GM23338 (cell line): ENCODE data around the gene COMMD10. TPM values are rescaled to one million over a fixed set of nuclear protein-coding genes. Genes with fewer than 3 reads are reported as not detected.

Source experiments
- ATAC-seq: fragments of 200-7000 bp; cut with Tn5 transposase; 3 replicates; pipeline ENCODE4 v1.9.1; 2020
- DNase-seq: peaks from one replicate; pipeline ENCODE4 v3.0.0-alpha.2; 2015; ENCODE audit warnings: low spot score
- H2AFZ ChIP-seq: fragments of 200-600 bp; sonication (generic); 2 replicates; pipeline ENCODE4 v1.8.0; 2016; ENCODE audit warnings: antibody characterized with exemption, mild to moderate bottlenecking, moderate library complexity
- H3F3A ChIP-seq: fragments of 200-600 bp; sonication (generic); replicated peaks from 2 replicates; pipeline ENCODE4 v1.8.0; 2017; ENCODE audit warnings: antibody characterized with exemption, mixed run types, low read depth
- H3K27ac ChIP-seq: fragments of 200-600 bp; sonication (generic); 2 replicates; pipeline ENCODE4 v1.6.1; 2016; ENCODE audit warnings: low read depth
- H3K27me3 ChIP-seq: fragments of 200-600 bp; sonication (generic); 2 replicates; pipeline ENCODE4 v1.8.0; 2016; ENCODE audit warnings: mild to moderate bottlenecking, mixed run types, moderate library complexity; ENCODE audit not compliant: insufficient read depth
- H3K36me3 ChIP-seq: fragments of 200-600 bp; sonication (generic); 2 replicates; pipeline ENCODE4 v1.8.0; 2016; ENCODE audit warnings: mild to moderate bottlenecking; ENCODE audit not compliant: insufficient read depth
- H3K4me1 ChIP-seq: fragments of 200-600 bp; sonication (generic); 2 replicates; pipeline ENCODE4 v1.8.0; 2016; ENCODE audit warnings: mild to moderate bottlenecking, moderate library complexity; ENCODE audit not compliant: insufficient read depth
- H3K4me2 ChIP-seq: fragments of 200-600 bp; sonication (generic); 2 replicates; pipeline ENCODE4 v1.7.1; 2017; ENCODE audit warnings: mixed run types
- H3K4me3 ChIP-seq: fragments of 200-600 bp; sonication (generic); 2 replicates; pipeline ENCODE4 v1.6.1; 2016; ENCODE audit warnings: mixed run types
- H3K79me2 ChIP-seq: fragments of 200-600 bp; sonication (generic); replicated peaks from 2 replicates; pipeline ENCODE4 v1.8.0; 2017; ENCODE audit warnings: mild to moderate bottlenecking; ENCODE audit not compliant: insufficient read depth
- H3K9me2 ChIP-seq: fragments of 200-600 bp; sonication (generic); 2 replicates; pipeline ENCODE4 v1.8.0; 2017; ENCODE audit not compliant: insufficient read depth
- H4K20me1 ChIP-seq: fragments of 200-600 bp; sonication (generic); replicated peaks from 2 replicates; pipeline ENCODE4 v1.8.0; 2017; ENCODE audit warnings: mild to moderate bottlenecking; ENCODE audit not compliant: insufficient read depth
- H3K27ac Mint-ChIP-seq: 2 replicates; pipeline ENCODE4 v1.8.0; 2020; ENCODE audit warnings: inconsistent platforms, mild to moderate bottlenecking, moderate library complexity, mixed read lengths
- H3K27me3 Mint-ChIP-seq: 3 replicates; pipeline ENCODE4 v1.8.0; 2022; ENCODE audit warnings: low read depth, mild to moderate bottlenecking, moderate library complexity, mixed read lengths, inconsistent platforms; ENCODE audit not compliant: insufficient read depth, poor library complexity
- H3K36me3 Mint-ChIP-seq: 3 replicates; pipeline ENCODE4 v1.8.0; 2021; ENCODE audit warnings: low read depth, mild to moderate bottlenecking, inconsistent platforms, moderate library complexity, mixed read lengths
- H3K4me1 Mint-ChIP-seq: 3 replicates; pipeline ENCODE4 v1.8.0; 2020; ENCODE audit warnings: mild to moderate bottlenecking, inconsistent platforms, mixed read lengths
- H3K4me3 Mint-ChIP-seq: 3 replicates; pipeline ENCODE4 v1.8.0; 2021; ENCODE audit warnings: moderate library complexity, mild to moderate bottlenecking, inconsistent platforms, mixed read lengths
- H3K9me3 Mint-ChIP-seq: 3 replicates; pipeline ENCODE4 v1.8.0; 2020; ENCODE audit warnings: moderate library complexity, mild to moderate bottlenecking, inconsistent platforms, mixed read lengths
- CREB1 ChIP-seq: fragments of 250-450 bp; sonication (Bioruptor Pico); IDR thresholded peaks from 2 replicates; pipeline ENCODE4 v1.5.0; 2020; ENCODE audit warnings: low read depth, mild to moderate bottlenecking, moderate library complexity
- ETS1 ChIP-seq: IDR thresholded peaks from 2 replicates; pipeline ENCODE4 v1.6.1; 2016; ENCODE audit warnings: antibody characterized with exemption
- EZH2 ChIP-seq: fragments of 200-600 bp; sonication (generic); IDR thresholded peaks from one replicate; pipeline ENCODE4 v1.8.0; 2017; ENCODE audit warnings: antibody characterized with exemption, mild to moderate bottlenecking, low read depth; ENCODE audit not compliant: unreplicated experiment
- JUNB ChIP-seq: IDR thresholded peaks from one replicate; pipeline ENCODE4 v1.6.1; 2016; ENCODE audit warnings: antibody characterized with exemption; ENCODE audit not compliant: unreplicated experiment
- NANOG ChIP-seq: IDR thresholded peaks from 2 replicates; pipeline ENCODE4 v1.6.1; 2016; ENCODE audit warnings: antibody characterized with exemption, borderline replicate concordance
- POLR2AphosphoS5 ChIP-seq: IDR thresholded peaks from 2 replicates; pipeline ENCODE4 v1.6.1; 2016; ENCODE audit warnings: antibody characterized with exemption, low read depth
- ZNF114 ChIP-seq: fragments of 250-450 bp; sonication (Bioruptor Pico); IDR thresholded peaks from 2 replicates; pipeline ENCODE4 v1.5.0; 2020; ENCODE audit warnings: mild to moderate bottlenecking, moderate library complexity
- ZNF331 ChIP-seq: fragments of 250-450 bp; sonication (Bioruptor Pico); IDR thresholded peaks from 2 replicates; pipeline ENCODE4 v1.5.0; 2020; ENCODE audit warnings: low read depth, mild to moderate bottlenecking, moderate library complexity
- ZNF462 ChIP-seq: fragments of 250-450 bp; sonication (Bioruptor Pico); IDR thresholded peaks from 2 replicates; pipeline ENCODE4 v1.5.0; 2020; ENCODE audit warnings: mild to moderate bottlenecking, moderate library complexity
- polyA plus RNA-seq: library from polyadenylated mRNA; unstranded; fragments of >200 nt; fragmentation: Nextera tagmentation; extraction: Ambion mirVana; gene quantifications from 2 replicates; pipeline ENCODE4 v1.2.1, GENCODE V29; 2016
- total RNA-seq: library from RNA; depleted of rRNA; stranded (reverse); fragments of >200 nt; shearing (Covaris generic); gene quantifications from 2 replicates; pipeline ENCODE4 v1.2.3, GENCODE V29; 2014
- TF ChIP-seq, protein P1 (sequence below), 2 experiments: fragments of 200-600 bp in 1 of 2; sonication (generic) in 1 of 2; conservative IDR thresholded peaks; 2 replicates each; pipeline versions ENCODE4 v1.5.1 to v1.6.1; 2016 to 2017; ENCODE audit warnings: antibody characterized with exemption in 2 of 2, low read depth in 2 of 2, mild to moderate bottlenecking in 2 of 2, moderate library complexity in 1 of 2
- TF ChIP-seq, protein P2 (sequence below): IDR thresholded peaks from one replicate; pipeline ENCODE4 v1.6.1; 2018; ENCODE audit warnings: antibody characterized with exemption; ENCODE audit not compliant: unreplicated experiment

COMMD10 gene
- total and polyA plus RNA-seq, 2 experiments from 2014 or later: 58.5 to 84.0 TPM

DNA sequence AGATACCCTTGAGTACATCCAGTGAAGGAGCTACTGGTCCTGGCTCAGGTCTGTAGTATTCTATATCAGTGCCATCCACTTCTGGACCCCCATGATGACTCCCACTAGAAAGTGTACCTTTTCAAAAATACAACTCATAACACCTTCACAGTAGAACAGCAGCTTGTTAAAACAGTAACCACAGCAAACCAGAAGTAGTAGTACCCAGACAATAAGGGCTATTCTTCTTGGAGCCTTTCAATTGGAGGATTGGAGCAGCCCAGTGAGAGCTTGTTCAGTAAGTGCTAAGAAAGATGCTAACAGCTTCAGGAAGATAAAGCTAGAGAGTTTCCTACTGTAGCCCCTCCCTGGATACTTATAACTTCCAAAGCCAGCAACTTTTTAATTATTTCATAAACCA lies 42.5 kb upstream of the COMMD10 start (continued):
- TF ChIP-seq, protein P1, sequence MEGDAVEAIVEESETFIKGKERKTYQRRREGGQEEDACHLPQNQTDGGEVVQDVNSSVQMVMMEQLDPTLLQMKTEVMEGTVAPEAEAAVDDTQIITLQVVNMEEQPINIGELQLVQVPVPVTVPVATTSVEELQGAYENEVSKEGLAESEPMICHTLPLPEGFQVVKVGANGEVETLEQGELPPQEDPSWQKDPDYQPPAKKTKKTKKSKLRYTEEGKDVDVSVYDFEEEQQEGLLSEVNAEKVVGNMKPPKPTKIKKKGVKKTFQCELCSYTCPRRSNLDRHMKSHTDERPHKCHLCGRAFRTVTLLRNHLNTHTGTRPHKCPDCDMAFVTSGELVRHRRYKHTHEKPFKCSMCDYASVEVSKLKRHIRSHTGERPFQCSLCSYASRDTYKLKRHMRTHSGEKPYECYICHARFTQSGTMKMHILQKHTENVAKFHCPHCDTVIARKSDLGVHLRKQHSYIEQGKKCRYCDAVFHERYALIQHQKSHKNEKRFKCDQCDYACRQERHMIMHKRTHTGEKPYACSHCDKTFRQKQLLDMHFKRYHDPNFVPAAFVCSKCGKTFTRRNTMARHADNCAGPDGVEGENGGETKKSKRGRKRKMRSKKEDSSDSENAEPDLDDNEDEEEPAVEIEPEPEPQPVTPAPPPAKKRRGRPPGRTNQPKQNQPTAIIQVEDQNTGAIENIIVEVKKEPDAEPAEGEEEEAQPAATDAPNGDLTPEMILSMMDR (conservative IDR thresholded peaks at IDR 0.05; ENCODE audit: low read depth in 2 of 2): no peak
- no peak for TF ChIP-seq EZH2
- TF ChIP-seq, protein P2, sequence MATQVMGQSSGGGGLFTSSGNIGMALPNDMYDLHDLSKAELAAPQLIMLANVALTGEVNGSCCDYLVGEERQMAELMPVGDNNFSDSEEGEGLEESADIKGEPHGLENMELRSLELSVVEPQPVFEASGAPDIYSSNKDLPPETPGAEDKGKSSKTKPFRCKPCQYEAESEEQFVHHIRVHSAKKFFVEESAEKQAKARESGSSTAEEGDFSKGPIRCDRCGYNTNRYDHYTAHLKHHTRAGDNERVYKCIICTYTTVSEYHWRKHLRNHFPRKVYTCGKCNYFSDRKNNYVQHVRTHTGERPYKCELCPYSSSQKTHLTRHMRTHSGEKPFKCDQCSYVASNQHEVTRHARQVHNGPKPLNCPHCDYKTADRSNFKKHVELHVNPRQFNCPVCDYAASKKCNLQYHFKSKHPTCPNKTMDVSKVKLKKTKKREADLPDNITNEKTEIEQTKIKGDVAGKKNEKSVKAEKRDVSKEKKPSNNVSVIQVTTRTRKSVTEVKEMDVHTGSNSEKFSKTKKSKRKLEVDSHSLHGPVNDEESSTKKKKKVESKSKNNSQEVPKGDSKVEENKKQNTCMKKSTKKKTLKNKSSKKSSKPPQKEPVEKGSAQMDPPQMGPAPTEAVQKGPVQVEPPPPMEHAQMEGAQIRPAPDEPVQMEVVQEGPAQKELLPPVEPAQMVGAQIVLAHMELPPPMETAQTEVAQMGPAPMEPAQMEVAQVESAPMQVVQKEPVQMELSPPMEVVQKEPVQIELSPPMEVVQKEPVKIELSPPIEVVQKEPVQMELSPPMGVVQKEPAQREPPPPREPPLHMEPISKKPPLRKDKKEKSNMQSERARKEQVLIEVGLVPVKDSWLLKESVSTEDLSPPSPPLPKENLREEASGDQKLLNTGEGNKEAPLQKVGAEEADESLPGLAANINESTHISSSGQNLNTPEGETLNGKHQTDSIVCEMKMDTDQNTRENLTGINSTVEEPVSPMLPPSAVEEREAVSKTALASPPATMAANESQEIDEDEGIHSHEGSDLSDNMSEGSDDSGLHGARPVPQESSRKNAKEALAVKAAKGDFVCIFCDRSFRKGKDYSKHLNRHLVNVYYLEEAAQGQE: no peak

- Mint-ChIP-seq H3K27me3 (no peaks in the 10 kb centered on the region), H3K4me3 (no peak overlapping the region), H3K9me3 (no peaks in the 10 kb centered on the region), H3K4me1 (peaks cover 4% of the 10 kb centered on the region; the same call in 1 of the 3 replicates), H3K36me3 (no peaks in the 10 kb centered on the region), H3K27ac (no peak overlapping the region)
- H3K4me3 ChIP-seq: no peak overlapping the region
- H3K27ac ChIP-seq: no peak overlapping the region
- no peaks in the 10 kb centered on the region for H3K27me3 ChIP-seq
- H3K36me3 ChIP-seq: no peaks in the 10 kb centered on the region
- no peak overlapping the region for H3K4me2 ChIP-seq
- H2AFZ ChIP-seq: no peak overlapping the region
- DNase-seq (no peak), ATAC-seq (no peak)
- H3K79me2 ChIP-seq: no peaks in the 10 kb centered on the region
- H4K20me1 ChIP-seq: no peaks in the 10 kb centered on the region
- H3K9me2 ChIP-seq: no peaks in the 10 kb centered on the region
- H3K4me1 ChIP-seq: no peaks in the 10 kb centered on the region
- no peaks in the 10 kb centered on the region for H3F3A ChIP-seq
- TF ChIP-seq ZNF114 (CRISPR knock-in tag) (no peak), CREB1 (no peak), JUNB (no peak), ETS1 (no peak), POLR2AphosphoS5 (no peak), ZNF462 (CRISPR knock-in tag) (no peak), ZNF331 (CRISPR knock-in tag) (no peak), NANOG (no peak)
- TF ChIP-seq, protein P1 (conservative IDR thresholded peaks at IDR 0.05; ENCODE audit: low read depth in 2 of 2): no peak
These were observed 40.8 kb upstream of the COMMD10 start for GRCh38 chr5:116044073-116044472.
